SJSA1 (cell line): ENCODE measurements around the gene SETD2. TPM values are rescaled to one million over a fixed set of nuclear protein-coding genes. Genes with fewer than 3 reads are reported as not detected.

Experiments
- DNase-seq, 2 experiments: peaks; one replicate each; pipeline ENCODE4 v3.0.0-alpha.2; 2015 to 2020; ENCODE audit warnings: low spot score in 2 of 2, low read depth in 1 of 2
- H3K27ac ChIP-seq: fragments of 250-450 bp; sonication (Bioruptor Pico); 2 replicates; pipeline ENCODE4 v1.5.1; 2020; ENCODE audit warnings: mild to moderate bottlenecking, moderate library complexity
- H3K27me3 ChIP-seq: fragments of 250-450 bp; sonication (Bioruptor Pico); replicated peaks from 2 replicates; pipeline ENCODE4 v1.5.1; 2020; ENCODE audit warnings: mild to moderate bottlenecking, moderate library complexity
- H3K36me3 ChIP-seq: fragments of 250-450 bp; sonication (Bioruptor Pico); 2 replicates; pipeline ENCODE4 v1.5.1; 2020; ENCODE audit warnings: mild to moderate bottlenecking
- H3K4me1 ChIP-seq: fragments of 250-450 bp; sonication (Bioruptor Pico); replicated peaks from 2 replicates; pipeline ENCODE4 v1.6.1; 2021; ENCODE audit warnings: mild to moderate bottlenecking
- H3K4me3 ChIP-seq: fragments of 250-450 bp; sonication (Bioruptor Pico); 2 replicates; pipeline ENCODE4 v1.5.1; 2020; ENCODE audit warnings: mild to moderate bottlenecking
- H3K9me3 ChIP-seq: fragments of 250-450 bp; sonication (Bioruptor Pico); replicated peaks from 2 replicates; pipeline ENCODE4 v1.5.1; 2020; ENCODE audit warnings: mild to moderate bottlenecking
- total RNA-seq: library from RNA; depleted of rRNA; stranded (reverse); fragments of >200 nt; shearing (Covaris generic); gene quantifications from 2 replicates; pipeline ENCODE4 v1.2.3, GENCODE V29; 2014

The SETD2 gene
- total RNA-seq, 1 experiment from 2014 or later, result 22.7 TPM

GRCh38 chr3:47108546-47108945, 55.4 kb downstream of the SETD2 start:
- Histone ChIP-seq H3K27me3 (no peaks in the 10 kb centered on the region), H3K4me3 (no peak overlapping the region), H3K27ac (peak overlapping the region; percentile 13; the same call in 1 of the 2 replicates), H3K9me3 (no peaks in the 10 kb centered on the region), H3K36me3 (peaks cover 51% of the 10 kb centered on the region), H3K4me1 (peaks cover 29% of the 10 kb centered on the region)
- peak in 1 of 2 experiments; percentile 17 for DNase-seq

- no peak for DNase-seq
- peaks cover 12% of the 10 kb centered on the region for H3K4me1 ChIP-seq
- H3K9me3 ChIP-seq, result no peaks in the 10 kb centered on the region
- H3K27me3 ChIP-seq, result no peaks in the 10 kb centered on the region
- peaks cover 42% of the 10 kb centered on the region for H3K36me3 ChIP-seq
- no peak overlapping the region for H3K27ac ChIP-seq
- no peak overlapping the region for H3K4me3 ChIP-seq
Measured at GRCh38 chr3:47104259-47104658, 59.7 kb downstream of the SETD2 start.

GRCh38 chr3:47103619-47104018, 60.3 kb downstream of the SETD2 start:
- no peak overlapping the region for H3K27ac ChIP-seq
- H3K4me3 ChIP-seq, result no peak overlapping the region
- H3K9me3 ChIP-seq, result no peaks in the 10 kb centered on the region
- DNase-seq, result no peak
- H3K27me3 ChIP-seq, result no peaks in the 10 kb centered on the region
- H3K36me3 ChIP-seq, result peaks cover 47% of the 10 kb centered on the region
- peaks cover 6% of the 10 kb centered on the region for H3K4me1 ChIP-seq

- H3K9me3 ChIP-seq, result no peaks in the 10 kb centered on the region
- H3K27me3 ChIP-seq, result no peaks in the 10 kb centered on the region
- H3K4me3 ChIP-seq, result no peak overlapping the region
- no peak overlapping the region for H3K27ac ChIP-seq
- no peak for DNase-seq
- peaks cover 50% of the 10 kb centered on the region for H3K36me3 ChIP-seq
- H3K4me1 ChIP-seq, result peaks cover 13% of the 10 kb centered on the region
Measured at GRCh38 chr3:47102081-47102600, 61.8 kb downstream of the SETD2 start.

- no peak overlapping the region for H3K27ac ChIP-seq
- peaks cover 25% of the 10 kb centered on the region for H3K4me1 ChIP-seq
- DNase-seq, result no peak
- H3K9me3 ChIP-seq, result no peaks in the 10 kb centered on the region
- peaks cover 68% of the 10 kb centered on the region for H3K36me3 ChIP-seq
- H3K27me3 ChIP-seq, result no peaks in the 10 kb centered on the region
- no peak overlapping the region for H3K4me3 ChIP-seq
Measured at GRCh38 chr3:47098910-47099309, 65.0 kb downstream of the SETD2 start.

- H3K4me3 ChIP-seq, result no peak overlapping the region
- no peaks in the 10 kb centered on the region for H3K9me3 ChIP-seq
- H3K4me1 ChIP-seq, result peaks cover 25% of the 10 kb centered on the region
- peaks cover 67% of the 10 kb centered on the region for H3K36me3 ChIP-seq
- no peak overlapping the region for H3K27ac ChIP-seq
- DNase-seq, result no peak
- no peaks in the 10 kb centered on the region for H3K27me3 ChIP-seq
Measured at GRCh38 chr3:47097864-47098263, 66.0 kb downstream of the SETD2 start.

GRCh38 chr3:47096959-47097358, 67.0 kb downstream of the SETD2 start:
- peak overlapping the region; percentile 64 for H3K27ac ChIP-seq

GRCh38 chr3:47092090-47092489, 71.8 kb downstream of the SETD2 start:
- Histone ChIP-seq H3K9me3 (no peaks in the 10 kb centered on the region), H3K4me3 (no peak overlapping the region), H3K4me1 (peaks cover 11% of the 10 kb centered on the region), H3K27me3 (no peaks in the 10 kb centered on the region), H3K36me3 (peaks cover 60% of the 10 kb centered on the region), H3K27ac (no peak overlapping the region)
- no peak for DNase-seq

More at GRCh38 chr3:47096959-47097358, 67.0 kb downstream of the SETD2 start:
- Histone ChIP-seq H3K36me3 (peaks cover 67% of the 10 kb centered on the region), H3K4me3 (no peak overlapping the region), H3K4me1 (peaks cover 25% of the 10 kb centered on the region), H3K27me3 (no peaks in the 10 kb centered on the region), H3K9me3 (no peaks in the 10 kb centered on the region)
- peak in 1 of 2 experiments; percentile 38 for DNase-seq

- Histone ChIP-seq H3K4me3 (no peak overlapping the region), H3K4me1 (no peaks in the 10 kb centered on the region), H3K27me3 (no peaks in the 10 kb centered on the region), H3K9me3 (no peaks in the 10 kb centered on the region), H3K27ac (no peak overlapping the region), H3K36me3 (peaks cover 60% of the 10 kb centered on the region)
- no peak for DNase-seq
Measured at GRCh38 chr3:47089630-47090029, 74.3 kb downstream of the SETD2 start.

GRCh38 chr3:47086071-47086470, 77.8 kb downstream of the SETD2 start:
- no peaks in the 10 kb centered on the region for H3K27me3 ChIP-seq
- peaks cover 11% of the 10 kb centered on the region for H3K4me1 ChIP-seq
- H3K4me3 ChIP-seq, result no peak overlapping the region
- H3K9me3 ChIP-seq, result no peaks in the 10 kb centered on the region
- no peak overlapping the region for H3K27ac ChIP-seq
- DNase-seq, result no peak
- peaks cover 68% of the 10 kb centered on the region for H3K36me3 ChIP-seq

- H3K27ac ChIP-seq, result no peak overlapping the region
- H3K36me3 ChIP-seq, result peaks cover 80% of the 10 kb centered on the region
- no peaks in the 10 kb centered on the region for H3K9me3 ChIP-seq
- H3K27me3 ChIP-seq, result no peaks in the 10 kb centered on the region
- no peak for DNase-seq
- peaks cover 11% of the 10 kb centered on the region for H3K4me1 ChIP-seq
- no peak overlapping the region for H3K4me3 ChIP-seq
Measured at GRCh38 chr3:47083786-47084185, 80.1 kb downstream of the SETD2 start.

- H3K4me1 ChIP-seq, result peaks cover 11% of the 10 kb centered on the region
Measured at GRCh38 chr3:47082519-47082918, 81.4 kb downstream of the SETD2 start.

GRCh38 chr3:47079432-47079831, 84.5 kb downstream of the SETD2 start:
- no peaks in the 10 kb centered on the region for H3K27me3 ChIP-seq
- peaks cover 63% of the 10 kb centered on the region for H3K36me3 ChIP-seq
- no peak overlapping the region for H3K4me3 ChIP-seq
- no peaks in the 10 kb centered on the region for H3K9me3 ChIP-seq
- H3K27ac ChIP-seq, result no peak overlapping the region
- peaks cover 11% of the 10 kb centered on the region for H3K4me1 ChIP-seq
- DNase-seq, result no peak

More at GRCh38 chr3:47082519-47082918, 81.4 kb downstream of the SETD2 start:
- H3K27me3 ChIP-seq, result no peaks in the 10 kb centered on the region
- peak in 1 of 2 experiments; percentile 54 for DNase-seq
- H3K27ac ChIP-seq, result no peak overlapping the region
- no peak overlapping the region for H3K4me3 ChIP-seq
- peaks cover 78% of the 10 kb centered on the region for H3K36me3 ChIP-seq
- no peaks in the 10 kb centered on the region for H3K9me3 ChIP-seq

GRCh38 chr3:47073685-47074084, 90.2 kb downstream of the SETD2 start:
- Histone ChIP-seq H3K27me3 (no peaks in the 10 kb centered on the region), H3K36me3 (peaks cover 39% of the 10 kb centered on the region), H3K4me1 (no peaks in the 10 kb centered on the region), H3K4me3 (no peak overlapping the region), H3K27ac (no peak overlapping the region), H3K9me3 (no peaks in the 10 kb centered on the region)
- no peak for DNase-seq

GRCh38 chr3:47070770-47071169, 93.1 kb downstream of the SETD2 start:
- peaks cover 37% of the 10 kb centered on the region for H3K36me3 ChIP-seq
- H3K27me3 ChIP-seq, result no peaks in the 10 kb centered on the region
- no peak for DNase-seq
- no peaks in the 10 kb centered on the region for H3K9me3 ChIP-seq
- H3K4me3 ChIP-seq, result no peak overlapping the region
- no peak overlapping the region for H3K27ac ChIP-seq
- H3K4me1 ChIP-seq, result no peaks in the 10 kb centered on the region
